GM19239 (cell line): ENCODE results near the gene TAF12.
"Not testable (repeated sequence)": the region's sequence is repeated elsewhere in the genome, so short reads cannot be mapped to it uniquely, and the experiment has no call there.

Experiments
- DNase-seq: peaks from one replicate; pipeline ENCODE4 v3.0.0; 2011; ENCODE audit warnings: low spot score; ENCODE audit not compliant: insufficient read length
- FAIRE-seq: peaks from 2 replicates; lab custom pipeline; 2011; peaks lifted over from hg19 to GRCh38; lab: Jason Lieb, UNC

The TAF12 gene

GRCh38 chr1:28586585-28587391 is 56.1 kb downstream of the TAF12 start:
- peak; percentile 87 for FAIRE-seq
- DNase-seq, result not testable (repeated sequence)

- DNase-seq (no peak), FAIRE-seq (peak; percentile 14)
These were observed 60.6 kb downstream of the TAF12 start for GRCh38 chr1:28582248-28582615.

GRCh38 chr1:28581531-28582247 is 61.2 kb downstream of the TAF12 start:
- DNase-seq (peak; percentile 76), FAIRE-seq (peak; percentile 76)

GRCh38 chr1:28580722-28581530 is 61.9 kb downstream of the TAF12 start:
- DNase-seq (no peak), FAIRE-seq (no peak)

- no peak for DNase-seq
- FAIRE-seq, result no peak
These were observed 63.5 kb downstream of the TAF12 start for GRCh38 chr1:28579401-28579800.

- FAIRE-seq, result no peak
- no peak for DNase-seq
These were observed 64.1 kb downstream of the TAF12 start for GRCh38 chr1:28578696-28579218.

- DNase-seq (no peak), FAIRE-seq (no peak)
These were observed 64.9 kb downstream of the TAF12 start for GRCh38 chr1:28577738-28578536.

GRCh38 chr1:28577052-28577678 is 65.7 kb downstream of the TAF12 start:
- DNase-seq (no peak), FAIRE-seq (no peak)

- DNase-seq (no peak), FAIRE-seq (no peak)
These were observed 69.3 kb downstream of the TAF12 start for GRCh38 chr1:28573564-28573963.

GRCh38 chr1:28572891-28573290 is 70.0 kb downstream of the TAF12 start:
- FAIRE-seq, DNase-seq: not testable (repeated sequence)

- DNase-seq (no peak), FAIRE-seq (no peak)
These were observed 71.0 kb downstream of the TAF12 start for GRCh38 chr1:28571911-28572310.

- FAIRE-seq (no peak), DNase-seq (no peak)
These were observed 75.9 kb downstream of the TAF12 start for GRCh38 chr1:28566931-28567330.

GRCh38 chr1:28565726-28566125 is 77.1 kb downstream of the TAF12 start:
- FAIRE-seq (no peak), DNase-seq (no peak)

- DNase-seq, result no peak
- no peak for FAIRE-seq
These were observed 77.8 kb downstream of the TAF12 start for GRCh38 chr1:28565040-28565439.

- no peak for DNase-seq
- no peak for FAIRE-seq
These were observed 78.6 kb downstream of the TAF12 start for GRCh38 chr1:28564310-28564709.

GRCh38 chr1:28560886-28561285 is 82.0 kb downstream of the TAF12 start:
- DNase-seq (no peak), FAIRE-seq (no peak)
